Endothelial cell of umbilical vein (primary cell): ENCODE data around the gene MYO15A. TPM values are rescaled to one million over a fixed set of nuclear protein-coding genes. Genes with fewer than 3 reads are reported as not detected.

Experiments
- BruUV-seq: library from RNA; stranded (reverse); fragments of 400-500 nt; replicated peaks from 2 replicates; lab custom pipeline; 2021; lab: Mats Ljungman, UMichigan
- CTCF ChIA-PET: fragments of 300-600, 350-600 bp; sonication (Branson Sonifier 250); formaldehyde crosslinking; loops from one replicate; lab custom pipeline; 2021; ENCODE audit warnings: antibody characterized with exemption, inconsistent platforms; lab: Charles Lee
- POLR2A ChIA-PET: fragments of 300-600, 350-600 bp; sonication (Branson Sonifier 250); formaldehyde crosslinking; loops from one replicate; lab custom pipeline; 2021; ENCODE audit warnings: antibody characterized with exemption, inconsistent platforms; lab: Charles Lee
- DNase-seq: peaks from one replicate; pipeline ENCODE4 v3.0.0-alpha.2; 2011; ENCODE audit warnings: low read depth, low spot score
- FAIRE-seq: peaks from 2 replicates; lab custom pipeline; 2011; peaks lifted over from hg19 to GRCh38; lab: Jason Lieb, UNC
- H2AFZ ChIP-seq: 2 replicates; pipeline ENCODE4 v1.6.0; 2012; ENCODE audit warnings: low read depth, low read length, control low read depth, inconsistent platforms
- H3K27ac ChIP-seq: 2 replicates; pipeline ENCODE4 v1.5.1; 2011; ENCODE audit warnings: low read depth, mild to moderate bottlenecking, control low read depth, low read length, moderate library complexity; ENCODE audit not compliant: insufficient read depth
- H3K27me3 ChIP-seq, 2 experiments: 2 replicates each; pipeline versions ENCODE4 v1.6.0 to v1.6.1; 2011; ENCODE audit warnings: low read length in 2 of 2, mixed read lengths in 1 of 2; ENCODE audit not compliant: control insufficient read depth in 2 of 2, insufficient read depth in 2 of 2
- H3K36me3 ChIP-seq, 2 experiments: 2 replicates in 1 of 2; 3 replicates in 1 of 2; pipeline ENCODE4 v1.5.1; 2011; ENCODE audit warnings: low read length in 2 of 2, mild to moderate bottlenecking in 1 of 2, moderate library complexity in 1 of 2; ENCODE audit not compliant: control insufficient read depth in 2 of 2, insufficient read depth in 2 of 2; ENCODE audit errors: extremely low read depth in 1 of 2
- H3K4me1 ChIP-seq: 3 replicates; pipeline ENCODE4 v1.5.1; 2011; ENCODE audit warnings: mild to moderate bottlenecking, low read length; ENCODE audit not compliant: control insufficient read depth, insufficient read depth; ENCODE audit errors: extremely low read depth
- H3K4me2 ChIP-seq: 2 replicates; pipeline ENCODE4 v1.6.1; 2011; ENCODE audit warnings: low read length, control low read depth, mixed read lengths; ENCODE audit not compliant: insufficient read depth
- H3K4me3 ChIP-seq, 3 experiments: fragments of 200-600 bp in 1 of 3; sonication (generic), shearing (Covaris generic) in 1 of 3; replicated peaks in 1 of 3; 2 replicates each; pipeline ENCODE4 v1.5.1; 2011 to 2016; ENCODE audit warnings: control low read depth in 3 of 3, low read length in 3 of 3, mild to moderate bottlenecking in 2 of 3, inconsistent platforms in 1 of 3, low read depth in 1 of 3, moderate library complexity in 1 of 3; ENCODE audit not compliant: insufficient read depth in 1 of 3
- H3K79me2 ChIP-seq: 2 replicates; pipeline ENCODE4 v1.6.0; 2012; ENCODE audit warnings: low read length, inconsistent platforms; ENCODE audit not compliant: control insufficient read depth, insufficient read depth
- H3K9ac ChIP-seq: replicated peaks from 2 replicates; pipeline ENCODE3; 2011; ENCODE audit warnings: low read length, control low read depth; ENCODE audit not compliant: insufficient read depth; ENCODE audit errors: extremely low read depth
- H3K9me1 ChIP-seq: replicated peaks from 3 replicates; pipeline ENCODE4 v1.6.0; 2011; ENCODE audit warnings: mild to moderate bottlenecking, low read length; ENCODE audit not compliant: control insufficient read depth, insufficient read depth; ENCODE audit errors: extremely low read depth
- H3K9me3 ChIP-seq: replicated peaks from 2 replicates; pipeline ENCODE4 v1.5.1; 2012; ENCODE audit warnings: low read length, inconsistent platforms; ENCODE audit not compliant: control insufficient read depth, insufficient read depth
- H4K20me1 ChIP-seq: replicated peaks from 2 replicates; pipeline ENCODE3; 2011; ENCODE audit warnings: mild to moderate bottlenecking, low read length; ENCODE audit not compliant: control insufficient read depth, insufficient read depth; ENCODE audit errors: extremely low read depth
- CTCF ChIP-seq, 2 donors: IDR thresholded peaks; 1 replicate in 1 of 2; 2 replicates in 1 of 2; pipeline ENCODE4 v1.5.1; 2011; ENCODE audit warnings: low read length in 2 of 2, mild to moderate bottlenecking in 2 of 2, moderate library complexity in 2 of 2, control low read depth in 1 of 2, inconsistent platforms in 1 of 2, low read depth in 1 of 2; ENCODE audit not compliant: insufficient read depth in 1 of 2; ENCODE audit errors: extremely low read depth in 1 of 2
- EZH2 ChIP-seq: IDR thresholded peaks from 2 replicates; pipeline ENCODE4 v1.6.1; 2012; ENCODE audit warnings: borderline replicate concordance, low read depth, mild to moderate bottlenecking, moderate library complexity, low read length, inconsistent platforms; ENCODE audit not compliant: severe bottlenecking
- FOS ChIP-seq: IDR thresholded peaks from 2 replicates; pipeline ENCODE4 v1.6.1; 2011; ENCODE audit warnings: mild to moderate bottlenecking, low read length, moderate library complexity, borderline replicate concordance; ENCODE audit not compliant: insufficient read depth
- GATA2 ChIP-seq: IDR thresholded peaks from 2 replicates; pipeline ENCODE4 v1.7.0; 2011; ENCODE audit warnings: low read depth, mild to moderate bottlenecking, moderate library complexity, mixed read lengths, low read length; ENCODE audit not compliant: insufficient read length, insufficient read depth
- JUN ChIP-seq: IDR thresholded peaks from 2 replicates; pipeline ENCODE4 v1.6.1; 2011; ENCODE audit warnings: borderline replicate concordance, low read depth; ENCODE audit not compliant: insufficient read length, insufficient read depth
- MAX ChIP-seq: IDR thresholded peaks from 2 replicates; pipeline ENCODE4 v1.6.1; 2011; ENCODE audit not compliant: insufficient read depth, insufficient read length
- MYC ChIP-seq: IDR thresholded peaks from one replicate; pipeline ENCODE4 v1.6.1; 2011; ENCODE audit warnings: mild to moderate bottlenecking, low read depth, low read length
- POLR2A ChIP-seq: IDR thresholded peaks from 2 replicates; pipeline ENCODE4 v1.6.1; 2012; ENCODE audit warnings: low read depth, mild to moderate bottlenecking, control low read depth, low read length
- POLR2AphosphoS5 ChIP-seq: IDR thresholded peaks from 2 replicates; pipeline ENCODE4 v1.6.1; 2012; ENCODE audit warnings: low read depth, mild to moderate bottlenecking, control low read depth, low read length, moderate library complexity; ENCODE audit not compliant: insufficient read depth
- dilution Hi-C: fragments of 300-500 bp; cut with MboI; formaldehyde crosslinking; loops from one replicate; pipeline ENCODE4 v1.15.0; 2019; ENCODE audit warnings: low sequenced_read_pairs; ENCODE audit not compliant: extremely low pct_ligation_motif_present
- intact Hi-C: fragments of 100-400 bp; cut with micrococcal nuclease; formaldehyde crosslinking; loops from one replicate; pipeline ENCODE4 v1.10.0; 2022
- polyA plus RNA-seq, 4 experiments: library from polyadenylated mRNA; depleted of rRNA in 3 of 4; stranded (reverse) in 3 of 4; unstranded in 1 of 4; fragments of >200 nt; gene quantifications; 2 replicates each; pipeline versions ENCODE4 v1.2.1 to v1.2.3, GENCODE V29; 2011 to 2012; ENCODE audit warnings: missing spikeins in 1 of 4
- total RNA-seq: library from RNA; stranded (reverse); gene quantifications from 2 replicates; pipeline ENCODE4 v1.2.3, GENCODE V29; 2021

MYO15A gene
- total and polyA plus RNA-seq, 2 donors (not counting 3 experiments of a cell fraction or from before 2014, with no cell fraction given), result 0.46 to 0.82 TPM

GRCh38 chr17:18160128-18160856 lies 51.7 kb downstream of the MYO15A start:
- Histone ChIP-seq H3K27me3 (no peaks in the 10 kb centered on the region), H3K4me1 (peaks cover 4% of the 10 kb centered on the region), H3K4me2 (no peak overlapping the region), H3K4me3 (no peak overlapping the region), H3K79me2 (no peaks in the 10 kb centered on the region), H3K9ac (no peak overlapping the region), H3K27ac (no peak overlapping the region), H4K20me1 (no peaks in the 10 kb centered on the region), H3K36me3 (no peaks in the 10 kb centered on the region), H3K9me3 (no peaks in the 10 kb centered on the region), H2AFZ (no peak overlapping the region), H3K9me1 (no peaks in the 10 kb centered on the region)
- intact Hi-C loops (no loop called here), dilution Hi-C loops (no loop called here)
- no peak for TF ChIP-seq EZH2
- TF ChIP-seq GATA2, result no peak
- no peak for TF ChIP-seq JUN
- TF ChIP-seq POLR2A, result no peak
- TF ChIP-seq POLR2AphosphoS5, result no peak
- no peak for TF ChIP-seq MAX
- no peak for TF ChIP-seq MYC
- no peak for TF ChIP-seq FOS
- TF ChIP-seq CTCF (IDR thresholded peaks at IDR 0.05; ENCODE audit: extremely low read depth in 1 of 2, insufficient read depth in 1 of 2, low read depth in 1 of 2, low read length in 2 of 2), result no peak
- no peak for DNase-seq
- no TSS peak for BruUV-seq
- FAIRE-seq, result no peak
- ChIA-PET CTCF (no interaction called here), POLR2A (interaction anchor here (1.3 kb wide), 1 partner anchor 23 kb away, joined by 3 read pairs; the partner anchor contains the start of gene ALKBH5)
